ENCODE results near the gene RBMY1D. TPM values are rescaled to one million over a fixed set of nuclear protein-coding genes. Genes with fewer than 3 reads are reported as not detected.
"Not testable (repeated sequence)": the region's sequence is repeated elsewhere in the genome, so short reads cannot be mapped to it uniquely, and the experiment has no call there.

Gene RBMY1D
- total RNA-seq, result not detected

- not testable (repeated sequence) for DNase-seq (ENCODE audit: low spot score)
Observed at GRCh38 chrY:21894426-21894825, at the start of gene RBMY1D. TSS of gene RBMY1D (minus strand) at chrY:21894526. CDS start at chrY:21892513, 2,013 bp downstream.

- DNase-seq (ENCODE audit: low spot score), result not testable (repeated sequence)
Observed at GRCh38 chrY:21917932-21918331, 23.6 kb upstream of the RBMY1D start, which contains the start of gene RBMY1E. TSS of gene RBMY1E (minus strand) at chrY:21918032. CDS start at chrY:21916054, 1,978 bp downstream.

GRCh38 chrY:21869407-21870076 is 24.8 kb downstream of the RBMY1D start:
- not testable (repeated sequence) for DNase-seq (ENCODE audit: low spot score)

GRCh38 chrY:21845481-21845880 is 48.8 kb downstream of the RBMY1D start:
- DNase-seq (ENCODE audit: low spot score), result no peak

- DNase-seq (ENCODE audit: low spot score), result no peak
Observed at GRCh38 chrY:21842090-21842489, 52.2 kb downstream of the RBMY1D start.

GRCh38 chrY:21839489-21839888 is 54.8 kb downstream of the RBMY1D start:
- no peak for DNase-seq (ENCODE audit: low spot score)

- no peak for DNase-seq (ENCODE audit: low spot score)
Observed at GRCh38 chrY:21836343-21836742, 58.0 kb downstream of the RBMY1D start.

- no peak for DNase-seq (ENCODE audit: low spot score)
Observed at GRCh38 chrY:21835052-21835451, 59.3 kb downstream of the RBMY1D start.

Other genes with a start within 250 kb of the RBMY1D start
- not detected for gene RBMY1E, start 23.5 kb upstream of the RBMY1D start, total RNA-seq

Measured in mucosa of gallbladder (tissue), 1 donor.